Sciatic nerve (tissue), 2 donors: ENCODE data around the gene SH3PXD2B. TPM values are rescaled to one million over a fixed set of nuclear protein-coding genes. Genes with fewer than 3 reads are reported as not detected.
"Not testable (repeated sequence)": the region's sequence is repeated elsewhere in the genome, so short reads cannot be mapped to it uniquely, and the experiment has no call there.

Experiments used
- ATAC-seq: fragments of 200-7000 bp; cut with Tn5 transposase; one replicate; pipeline ENCODE4 v1.9.1; 2020; ENCODE audit warnings: mild to moderate bottlenecking, moderate library complexity
- DNase-seq: peaks from one replicate; pipeline ENCODE4 v3.0.0-alpha.2; 2020; ENCODE audit warnings: low spot score
- intact Hi-C: fragments of 100-400 bp; cut with DNase I; formaldehyde crosslinking; loops from one replicate; pipeline ENCODE4 v1.14.2; 2022
- total RNA-seq: library from RNA; stranded (reverse); fragmentation: NEBNext Ultra II Directional; extraction: Animal tissue kit (Norgen Biotek cat#: 25700); gene quantifications from one replicate; pipeline ENCODE4 v1.2.1, GENCODE V29; 2021
- donor health status: DM: no; HTN: no; CAD: no.
- donor health status: DM: no; HTN: no; CAD: no.

The SH3PXD2B gene
- total RNA-seq, 1 donor from 2014 or later: 39.5 TPM

GRCh38 chr5:172336676-172337285 lies 117.5 kb downstream of the SH3PXD2B start:
- no peak for ATAC-seq
- intact Hi-C loops: no loop called here
- no peak for DNase-seq

- intact Hi-C loops: no loop called here
- ATAC-seq (no peak), DNase-seq (no peak)
Measured at GRCh38 chr5:172336264-172336663, 118.1 kb downstream of the SH3PXD2B start.

GRCh38 chr5:172335721-172336120 lies 118.6 kb downstream of the SH3PXD2B start:
- no peak for ATAC-seq
- no peak for DNase-seq
- intact Hi-C loops: no loop called here

- no peak for ATAC-seq
- DNase-seq: no peak
- intact Hi-C loops: no loop called here
Measured at GRCh38 chr5:172334641-172335040, 119.7 kb downstream of the SH3PXD2B start.

- ATAC-seq (no peak), DNase-seq (no peak)
- intact Hi-C loops: no loop called here
Measured at GRCh38 chr5:172334196-172334595, 120.1 kb downstream of the SH3PXD2B start.

GRCh38 chr5:172326901-172327300 lies 127.4 kb downstream of the SH3PXD2B start:
- ATAC-seq, DNase-seq, intact Hi-C loops: not testable (repeated sequence)

- no peak for DNase-seq
- no peak for ATAC-seq
- intact Hi-C loops: no loop called here
Measured at GRCh38 chr5:172325452-172325851, 128.9 kb downstream of the SH3PXD2B start.

GRCh38 chr5:172322028-172322965 lies 132.0 kb downstream of the SH3PXD2B start:
- DNase-seq (no peak), ATAC-seq (no peak)
- intact Hi-C loops: no loop called here

- DNase-seq (no peak), ATAC-seq (no peak)
- intact Hi-C loops: no loop called here
Measured at GRCh38 chr5:172321593-172321992, 132.7 kb downstream of the SH3PXD2B start.

GRCh38 chr5:172319708-172320441 lies 134.4 kb downstream of the SH3PXD2B start:
- peak; percentile 39 for ATAC-seq
- DNase-seq: no peak
- intact Hi-C loops: no loop called here

- intact Hi-C loops: no loop called here
- ATAC-seq (no peak), DNase-seq (no peak)
Measured at GRCh38 chr5:172315587-172316493, 138.5 kb downstream of the SH3PXD2B start.

- DNase-seq (no peak), ATAC-seq (no peak)
- intact Hi-C loops: no loop called here
Measured at GRCh38 chr5:172313915-172314314, 140.4 kb downstream of the SH3PXD2B start.

GRCh38 chr5:172312286-172312685 lies 142.0 kb downstream of the SH3PXD2B start:
- DNase-seq (no peak), ATAC-seq (peak; percentile 85)
- intact Hi-C loops: no loop called here

GRCh38 chr5:172311605-172312004 lies 142.7 kb downstream of the SH3PXD2B start:
- DNase-seq: peak; percentile 70
- intact Hi-C loops: no loop called here
- peak; percentile 93 for ATAC-seq

- ATAC-seq (no peak), DNase-seq (no peak)
- intact Hi-C loops: no loop called here
Measured at GRCh38 chr5:172311026-172311425, 143.3 kb downstream of the SH3PXD2B start.

GRCh38 chr5:172305380-172305779 lies 148.9 kb downstream of the SH3PXD2B start:
- intact Hi-C loops: no loop called here

GRCh38 chr5:172303572-172304335 lies 150.6 kb downstream of the SH3PXD2B start:
- intact Hi-C loops: no loop called here
- DNase-seq (no peak), ATAC-seq (no peak)

More at GRCh38 chr5:172305380-172305779, 148.9 kb downstream of the SH3PXD2B start:
- DNase-seq (no peak), ATAC-seq (no peak)

- intact Hi-C loops: no loop called here
- ATAC-seq (no peak), DNase-seq (no peak)
Measured at GRCh38 chr5:172303162-172303561, 151.2 kb downstream of the SH3PXD2B start.
